IPS-NIHi7 (cell line): ENCODE results near the gene DPEP1.
"Not testable (repeated sequence)": the region's sequence is repeated elsewhere in the genome, so short reads cannot be mapped to it uniquely, and the experiment has no call there.

Experiments
- DNase-seq: peaks from one replicate; pipeline ENCODE4 v3.0.0; 2012; ENCODE audit warnings: mixed read lengths; ENCODE audit errors: extremely low spot score

DPEP1 gene

DNA sequence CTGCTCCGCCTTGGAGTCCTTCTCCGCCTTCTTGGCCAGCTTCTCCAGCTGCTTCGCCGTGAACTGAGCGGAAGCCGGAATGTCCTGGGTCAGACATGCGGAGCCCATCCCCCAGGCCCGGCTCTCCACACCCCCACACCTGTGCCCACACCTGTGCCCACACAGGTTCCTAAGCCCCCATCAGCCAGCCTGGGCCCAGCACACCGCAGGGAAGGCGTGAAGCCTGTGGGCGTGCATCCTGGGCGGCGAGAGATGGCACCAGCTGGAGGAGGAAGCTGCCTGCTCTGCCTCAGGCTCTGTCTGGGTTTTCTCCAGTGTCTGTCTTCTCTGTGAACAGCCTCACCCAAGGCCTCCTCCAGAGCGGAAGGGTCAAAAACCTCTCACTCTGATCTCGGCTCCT, 38.1 kb downstream of the DPEP1 start:
- no peak for DNase-seq

DNA sequence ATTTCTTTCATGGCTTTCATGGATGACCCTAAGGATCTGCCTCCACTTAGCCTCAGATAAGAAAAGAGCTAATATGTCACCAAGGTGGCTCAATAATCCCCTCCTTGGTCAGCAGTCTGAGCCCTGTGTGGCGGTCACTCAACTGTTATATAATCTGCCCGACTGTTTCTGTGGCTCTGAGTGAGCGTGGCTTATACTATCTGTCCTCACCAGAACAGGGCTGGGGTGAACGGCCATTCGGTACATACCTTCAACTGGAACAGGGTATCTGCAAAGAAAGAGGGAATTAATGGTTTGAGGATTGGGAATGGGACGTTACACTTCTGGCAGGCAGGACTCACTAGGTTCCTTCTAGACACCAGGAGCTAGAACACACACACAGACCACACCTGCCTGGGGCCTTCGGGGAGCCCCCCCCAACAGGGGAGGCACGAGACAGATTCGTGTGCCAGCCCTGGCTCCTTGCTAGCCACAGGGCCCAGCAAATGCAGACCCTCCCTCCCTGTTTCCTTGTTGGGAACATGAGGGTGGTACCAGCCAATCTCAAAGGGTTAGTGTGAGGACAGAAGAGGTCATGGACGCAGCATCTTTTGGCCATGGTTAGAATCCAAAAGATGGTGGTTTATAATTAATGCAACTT, 40.3 kb downstream of the DPEP1 start:
- DNase-seq = no peak

DNA sequence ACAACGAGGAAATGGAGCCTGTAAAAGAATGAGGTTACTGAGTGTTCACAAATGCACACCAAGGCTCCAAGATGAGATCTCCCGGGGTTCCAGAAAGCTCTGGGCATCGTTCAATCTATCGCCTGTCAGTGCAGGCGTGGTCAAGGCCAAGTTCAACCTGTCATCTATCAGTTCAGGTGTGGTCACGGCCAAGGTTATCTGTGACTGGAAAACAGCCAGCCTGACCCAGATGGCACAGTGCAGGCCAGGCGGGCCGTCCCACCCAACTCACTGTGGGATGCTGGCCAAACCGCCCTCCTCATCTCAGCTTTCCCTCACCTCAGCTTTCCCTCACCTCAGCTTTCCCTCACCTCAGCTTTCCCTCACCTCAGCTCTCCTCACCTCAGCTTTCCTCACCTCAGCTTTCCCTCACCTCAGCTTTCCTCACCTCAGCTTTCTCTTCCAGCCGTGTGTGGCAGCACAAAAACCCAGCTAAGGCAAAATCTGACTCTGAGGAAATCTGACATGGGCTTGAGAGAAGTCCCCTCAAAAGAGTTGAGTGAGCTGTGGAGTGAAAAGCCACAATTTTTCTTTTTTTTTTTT, 41.7 kb downstream of the DPEP1 start:
- no peak for DNase-seq

GRCh38 chr16:89656435-89657121, 43.1 kb downstream of the DPEP1 start:
- no peak for DNase-seq

- peak; percentile 99 for DNase-seq
These were observed 44.2 kb downstream of the DPEP1 start, which contains the start of the genes CHMP1A and SPATA33 for GRCh38 chr16:89657442-89658220. Gene CHMP1A (minus strand): TSS chr16:89657708. CDS start chr16:89657588, 120 bp downstream. Gene SPATA33 (plus strand): TSS chr16:89657836. CDS start chr16:89657912, 76 bp downstream.

- DNase-seq = peak; percentile 51
These were observed 44.9 kb downstream of the DPEP1 start for GRCh38 chr16:89658221-89658879.

DNA sequence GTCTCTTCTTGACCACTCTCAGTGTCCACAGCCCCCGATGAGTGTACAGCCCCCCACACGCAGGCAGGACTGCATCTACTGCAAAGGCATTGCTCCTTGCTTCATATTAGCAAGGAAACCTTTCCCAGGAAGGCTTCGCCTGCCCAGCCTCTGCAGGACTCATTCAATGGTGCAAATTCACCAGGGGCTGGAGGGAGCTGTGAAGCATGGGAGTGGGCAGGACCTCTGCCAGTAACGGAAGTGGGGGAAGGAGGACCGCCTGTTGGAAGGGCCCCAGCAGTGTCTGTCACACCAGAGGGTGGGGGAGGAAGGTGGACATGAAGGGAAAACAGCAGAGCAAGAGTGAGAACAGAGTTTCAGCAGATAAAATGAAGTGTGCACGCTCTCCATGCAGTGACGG, 46.7 kb downstream of the DPEP1 start:
- DNase-seq = no peak

GRCh38 chr16:89661215-89661614, 47.8 kb downstream of the DPEP1 start:
- no peak for DNase-seq

GRCh38 chr16:89664238-89664637, 50.8 kb downstream of the DPEP1 start:
- DNase-seq = not testable (repeated sequence)

GRCh38 chr16:89667000-89667399, 53.6 kb downstream of the DPEP1 start:
- DNase-seq = not testable (repeated sequence)

DNA sequence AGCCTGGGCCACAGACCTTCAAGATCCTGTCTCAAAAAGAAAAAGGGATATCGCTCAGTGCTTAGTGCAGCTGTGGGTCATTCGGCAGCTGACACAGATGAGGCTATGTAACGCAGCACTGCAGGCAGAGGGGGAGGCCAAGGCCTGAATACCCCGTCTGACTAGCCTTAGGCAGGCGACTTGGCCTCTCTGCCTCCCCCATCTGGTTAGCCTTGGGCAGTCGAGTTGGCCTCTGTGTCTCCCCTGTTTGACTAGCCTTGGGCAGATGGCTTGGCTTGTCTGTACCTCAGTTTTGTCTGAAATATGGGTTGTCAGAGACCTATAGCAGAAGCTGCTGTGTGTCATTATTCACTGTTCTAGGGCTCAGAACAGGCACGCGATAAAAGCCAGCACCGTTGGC, 54.2 kb downstream of the DPEP1 start:
- DNase-seq = no peak

DNA sequence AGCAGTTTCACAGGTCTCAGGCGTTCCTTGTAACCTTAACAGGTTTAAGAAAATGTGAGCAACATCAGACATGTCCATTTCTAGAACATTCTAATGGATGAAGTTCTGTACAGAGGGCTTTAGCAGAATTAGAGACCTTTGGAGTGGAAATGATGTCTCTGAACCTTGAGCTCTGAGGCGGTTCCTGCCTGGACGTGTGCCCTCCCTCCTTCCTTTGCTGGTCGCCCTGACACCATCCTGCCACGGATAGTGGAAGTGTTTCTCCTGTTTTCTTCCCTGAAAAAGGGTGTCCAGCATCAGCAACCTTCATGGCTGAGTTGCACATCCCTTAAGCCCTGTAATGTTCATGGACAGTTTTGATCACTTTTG, 55.3 kb downstream of the DPEP1 start:
- DNase-seq = no peak

DNA sequence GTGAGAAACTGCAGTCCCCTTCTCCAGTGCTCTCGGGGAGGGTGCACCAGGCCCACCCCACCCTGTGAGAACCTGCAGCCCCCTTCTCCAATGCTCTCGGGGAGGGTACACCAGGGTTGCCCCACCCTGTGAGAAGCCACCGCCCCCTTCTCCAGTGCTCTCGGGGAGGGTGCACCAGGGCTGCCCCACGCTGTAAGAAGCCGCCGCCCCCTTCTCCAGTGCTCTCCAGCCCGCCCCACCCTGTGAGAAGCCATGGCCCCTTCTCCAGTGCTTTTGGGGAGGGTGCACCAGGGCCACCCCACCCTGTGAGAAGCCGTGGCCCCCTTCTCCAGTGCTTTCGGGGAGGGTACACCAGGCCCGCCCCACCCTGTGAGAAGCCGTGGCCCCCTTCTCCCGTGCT, 56.3 kb downstream of the DPEP1 start:
- no peak for DNase-seq

GRCh38 chr16:89670496-89671431, 57.3 kb downstream of the DPEP1 start:
- no peak for DNase-seq

GRCh38 chr16:89671565-89671964, 58.1 kb downstream of the DPEP1 start:
- DNase-seq = not testable (repeated sequence)

DNA sequence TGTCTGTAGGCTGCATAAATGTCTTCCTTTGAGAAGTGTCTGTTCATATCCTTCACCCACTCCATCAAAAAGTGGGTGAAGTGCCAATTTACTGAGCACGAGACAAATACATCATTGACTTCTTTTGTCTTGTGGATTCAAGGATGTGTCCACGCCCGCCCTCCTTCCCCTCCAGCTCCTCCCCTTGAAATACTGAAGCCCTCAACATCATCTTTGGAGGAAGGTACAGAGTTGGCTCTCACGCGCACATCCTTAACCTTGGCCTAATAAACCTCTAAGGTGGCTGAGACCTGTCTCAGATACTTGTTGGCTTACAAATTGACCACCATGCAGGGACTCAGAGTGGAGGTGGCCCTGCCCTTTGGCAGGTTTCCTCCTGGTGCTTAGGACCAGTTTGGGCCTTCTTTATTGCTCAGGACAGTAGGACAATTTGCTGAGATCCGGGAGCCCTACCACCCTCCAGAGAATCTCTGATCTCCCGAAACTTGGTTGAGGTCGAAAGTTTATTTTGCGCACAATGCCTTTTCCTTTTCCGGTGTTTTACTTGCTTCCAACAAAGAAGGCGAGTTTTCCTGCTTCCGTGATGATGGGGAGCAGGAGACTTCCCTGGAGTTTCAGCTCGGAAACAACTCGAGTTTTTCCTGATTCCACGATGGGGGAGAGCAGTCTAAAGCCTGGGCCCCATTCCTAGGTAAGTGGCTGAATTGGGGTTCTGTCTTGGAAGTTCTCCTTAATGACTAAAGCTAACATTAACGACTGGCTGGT, 58.9 kb downstream of the DPEP1 start:
- DNase-seq = no peak

DNA sequence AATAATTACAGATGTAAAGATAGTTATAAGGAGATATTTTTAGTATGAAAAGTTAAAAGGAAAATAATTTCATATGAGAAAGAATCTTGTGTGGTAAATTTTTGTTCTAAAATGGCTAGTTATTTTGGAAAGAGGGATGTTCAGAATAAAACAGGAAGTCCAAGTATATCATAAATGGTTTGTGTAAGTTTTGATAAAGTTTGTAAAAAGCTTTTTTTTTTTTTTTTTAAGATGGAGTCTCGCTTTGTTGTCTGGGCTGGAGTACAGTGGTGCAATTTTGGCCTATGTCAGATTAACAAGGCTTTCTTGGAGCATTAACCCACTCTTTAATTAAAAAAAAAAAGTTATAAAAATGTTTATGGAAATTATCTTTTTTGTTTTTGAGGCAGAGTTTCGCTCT, 64.8 kb downstream of the DPEP1 start:
- no peak for DNase-seq

DNA sequence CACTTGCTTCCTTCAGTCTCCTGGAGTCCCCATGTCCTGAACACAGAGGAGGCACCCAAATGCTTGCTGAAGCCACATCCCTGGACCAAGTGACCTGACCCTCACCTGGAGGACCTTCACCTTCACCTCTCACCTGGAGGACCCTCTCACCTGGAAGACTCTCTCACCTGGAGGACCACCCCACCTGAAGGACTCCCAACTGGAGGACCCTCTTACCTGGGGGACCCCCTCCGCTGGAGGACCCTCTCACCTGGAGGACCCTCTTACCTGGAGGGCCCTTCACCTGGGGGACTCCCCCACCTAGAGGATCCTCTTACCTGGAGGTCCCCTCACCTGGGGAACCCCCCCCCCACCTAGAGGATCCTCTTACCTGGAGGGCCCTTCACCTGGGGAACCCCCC, 72.5 kb downstream of the DPEP1 start:
- no peak for DNase-seq

GRCh38 chr16:89686520-89687091, 73.2 kb downstream of the DPEP1 start, which contains the start of gene CDK10:
Gene CDK10 (plus strand): TSS chr16:89686689. CDS start chr16:89686711, 22 bp downstream.
- DNase-seq = peak; percentile 98
